Astrocyte (in vitro differentiated cells and primary cell): ENCODE measurements around the gene DUOX2. TPM values are rescaled to one million over a fixed set of nuclear protein-coding genes. Genes with fewer than 3 reads are reported as not detected.
A peak's percentile ranks its signal among the peaks of the same experiment; 100 is the strongest.

ENCODE experiments used
- DNase-seq: peaks from one replicate; pipeline ENCODE4 v3.0.0-alpha.2; 2010; ENCODE audit warnings: low read depth
- FAIRE-seq: peaks from 2 replicates; lab custom pipeline; 2011; peaks lifted over from hg19 to GRCh38; lab: Jason Lieb, UNC
- H2AFZ ChIP-seq: 2 replicates; pipeline ENCODE4 v1.6.0; 2012; ENCODE audit warnings: low read depth, low read length, inconsistent platforms
- H3K27ac ChIP-seq: 2 replicates; pipeline ENCODE4 v1.5.1; 2011; ENCODE audit warnings: low read depth, low read length, inconsistent platforms
- H3K27me3 ChIP-seq: 2 replicates; pipeline ENCODE4 v1.6.0; 2011; ENCODE audit warnings: low read length, inconsistent platforms; ENCODE audit not compliant: insufficient read depth
- H3K36me3 ChIP-seq: 2 replicates; pipeline ENCODE4 v1.5.1; 2011; ENCODE audit warnings: low read length, inconsistent platforms; ENCODE audit not compliant: insufficient read depth
- H3K4me1 ChIP-seq: 2 replicates; pipeline ENCODE4 v1.5.1; 2011; ENCODE audit warnings: low read length, inconsistent platforms; ENCODE audit not compliant: insufficient read depth
- H3K4me2 ChIP-seq: 2 replicates; pipeline ENCODE4 v1.6.0; 2012; ENCODE audit warnings: low read length, inconsistent platforms
- H3K4me3 ChIP-seq: 2 replicates; pipeline ENCODE4 v1.5.1; 2011; ENCODE audit warnings: low read depth, mild to moderate bottlenecking, low read length, inconsistent platforms; ENCODE audit not compliant: insufficient read depth
- H3K79me2 ChIP-seq: 2 replicates; pipeline ENCODE4 v1.6.0; 2012; ENCODE audit warnings: mild to moderate bottlenecking, low read length, inconsistent platforms; ENCODE audit not compliant: insufficient read depth
- H3K9ac ChIP-seq: 2 replicates; pipeline ENCODE4 v1.6.0; 2012; ENCODE audit warnings: mild to moderate bottlenecking, low read length, inconsistent platforms
- H3K9me3 ChIP-seq: 2 replicates; pipeline ENCODE4 v1.5.1; 2012; ENCODE audit warnings: low read depth, mild to moderate bottlenecking, low read length, inconsistent platforms; ENCODE audit not compliant: insufficient read depth
- H4K20me1 ChIP-seq: 2 replicates; pipeline ENCODE4 v1.6.0; 2012; ENCODE audit warnings: low read length, inconsistent platforms; ENCODE audit not compliant: insufficient read depth
- H3K27ac Mint-ChIP-seq: one replicate; pipeline ENCODE4 v1.8.0; 2021; ENCODE audit warnings: mild to moderate bottlenecking, mixed read lengths; ENCODE audit not compliant: unreplicated experiment
- H3K27me3 Mint-ChIP-seq: one replicate; pipeline ENCODE4 v1.8.0; 2021; ENCODE audit warnings: low read depth, mixed read lengths; ENCODE audit not compliant: unreplicated experiment
- H3K36me3 Mint-ChIP-seq: one replicate; pipeline ENCODE4 v1.8.0; 2021; ENCODE audit warnings: low read depth, mixed read lengths; ENCODE audit not compliant: unreplicated experiment
- H3K4me1 Mint-ChIP-seq: one replicate; pipeline ENCODE4 v1.8.0; 2021; ENCODE audit warnings: low read depth, mixed read lengths; ENCODE audit not compliant: unreplicated experiment
- H3K4me3 Mint-ChIP-seq: one replicate; pipeline ENCODE4 v1.8.0; 2021; ENCODE audit warnings: mild to moderate bottlenecking, moderate library complexity, mixed read lengths; ENCODE audit not compliant: unreplicated experiment
- H3K9me3 Mint-ChIP-seq: one replicate; pipeline ENCODE4 v1.8.0; 2021; ENCODE audit warnings: mild to moderate bottlenecking, mixed read lengths; ENCODE audit not compliant: unreplicated experiment
- EZH2 ChIP-seq: IDR thresholded peaks from 2 replicates; pipeline ENCODE4 v1.6.1; 2012; ENCODE audit warnings: mild to moderate bottlenecking, low read length, inconsistent platforms; ENCODE audit not compliant: insufficient read depth
- total RNA-seq: library from RNA; stranded (reverse); gene quantifications from 2 replicates; pipeline ENCODE4 v1.2.1, GENCODE V29; 2021
- TF ChIP-seq, protein P1 (sequence below): IDR thresholded peaks from 2 replicates; pipeline ENCODE4 v1.5.1; 2011; ENCODE audit warnings: low read depth, mild to moderate bottlenecking, inconsistent platforms, low read length, moderate library complexity; ENCODE audit not compliant: insufficient read depth

DUOX2 gene
- total RNA-seq, 1 donor from 2014 or later: 0.14 TPM

DNA sequence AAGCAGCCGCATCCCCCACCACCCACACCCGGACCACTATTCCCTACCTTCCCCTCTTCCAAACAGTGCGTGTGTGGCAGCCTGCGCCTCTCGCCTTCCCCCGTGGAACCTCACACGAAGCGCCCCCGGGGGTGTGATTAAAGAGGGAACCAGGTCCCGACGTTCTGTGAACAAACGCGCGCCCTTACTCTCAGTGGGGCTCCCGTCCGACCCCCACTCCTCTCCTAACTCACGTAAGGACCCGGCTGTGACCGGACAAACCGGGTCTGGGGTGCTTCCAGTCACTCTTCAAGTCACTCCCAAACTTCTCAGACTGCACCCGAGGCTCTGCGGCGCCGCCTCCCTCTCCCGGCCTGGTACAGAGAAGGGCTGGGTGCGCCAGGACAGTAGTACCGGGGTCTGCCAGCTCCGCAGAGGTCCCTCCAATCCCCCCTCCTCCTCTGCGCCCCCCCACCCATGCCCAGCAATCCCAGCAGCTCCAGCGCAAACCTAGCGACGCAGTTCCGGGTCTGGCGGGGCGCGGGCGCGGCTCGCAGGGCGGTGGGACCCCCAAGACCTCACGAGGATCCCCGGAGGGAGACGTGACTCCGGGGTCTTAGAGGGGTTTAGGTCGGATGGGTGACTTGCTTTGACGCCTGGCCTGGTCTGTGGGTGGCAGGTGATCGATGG, 15.1 kb upstream of the DUOX2 start:
- DNase-seq (no peak), FAIRE-seq (no peak)
- Mint-ChIP-seq H3K27ac (no peak overlapping the region), H3K9me3 (no peaks in the 10 kb centered on the region), H3K4me1 (no peaks in the 10 kb centered on the region), H3K27me3 (peaks cover 81% of the 10 kb centered on the region), H3K36me3 (no peaks in the 10 kb centered on the region), H3K4me3 (peak overlapping the region; percentile 27)
- Histone ChIP-seq H3K4me1 (no peaks in the 10 kb centered on the region), H3K36me3 (no peaks in the 10 kb centered on the region), H2AFZ (no peak overlapping the region), H4K20me1 (no peaks in the 10 kb centered on the region), H3K79me2 (no peaks in the 10 kb centered on the region), H3K4me3 (no peak overlapping the region), H3K9ac (no peak overlapping the region), H3K27ac (no peak overlapping the region), H3K4me2 (peak overlapping the region; percentile 53), H3K9me3 (no peaks in the 10 kb centered on the region), H3K27me3 (peaks cover 69% of the 10 kb centered on the region)
- TF ChIP-seq, protein P1, sequence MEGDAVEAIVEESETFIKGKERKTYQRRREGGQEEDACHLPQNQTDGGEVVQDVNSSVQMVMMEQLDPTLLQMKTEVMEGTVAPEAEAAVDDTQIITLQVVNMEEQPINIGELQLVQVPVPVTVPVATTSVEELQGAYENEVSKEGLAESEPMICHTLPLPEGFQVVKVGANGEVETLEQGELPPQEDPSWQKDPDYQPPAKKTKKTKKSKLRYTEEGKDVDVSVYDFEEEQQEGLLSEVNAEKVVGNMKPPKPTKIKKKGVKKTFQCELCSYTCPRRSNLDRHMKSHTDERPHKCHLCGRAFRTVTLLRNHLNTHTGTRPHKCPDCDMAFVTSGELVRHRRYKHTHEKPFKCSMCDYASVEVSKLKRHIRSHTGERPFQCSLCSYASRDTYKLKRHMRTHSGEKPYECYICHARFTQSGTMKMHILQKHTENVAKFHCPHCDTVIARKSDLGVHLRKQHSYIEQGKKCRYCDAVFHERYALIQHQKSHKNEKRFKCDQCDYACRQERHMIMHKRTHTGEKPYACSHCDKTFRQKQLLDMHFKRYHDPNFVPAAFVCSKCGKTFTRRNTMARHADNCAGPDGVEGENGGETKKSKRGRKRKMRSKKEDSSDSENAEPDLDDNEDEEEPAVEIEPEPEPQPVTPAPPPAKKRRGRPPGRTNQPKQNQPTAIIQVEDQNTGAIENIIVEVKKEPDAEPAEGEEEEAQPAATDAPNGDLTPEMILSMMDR: no peak
- peak; percentile 84 for TF ChIP-seq EZH2

DNA sequence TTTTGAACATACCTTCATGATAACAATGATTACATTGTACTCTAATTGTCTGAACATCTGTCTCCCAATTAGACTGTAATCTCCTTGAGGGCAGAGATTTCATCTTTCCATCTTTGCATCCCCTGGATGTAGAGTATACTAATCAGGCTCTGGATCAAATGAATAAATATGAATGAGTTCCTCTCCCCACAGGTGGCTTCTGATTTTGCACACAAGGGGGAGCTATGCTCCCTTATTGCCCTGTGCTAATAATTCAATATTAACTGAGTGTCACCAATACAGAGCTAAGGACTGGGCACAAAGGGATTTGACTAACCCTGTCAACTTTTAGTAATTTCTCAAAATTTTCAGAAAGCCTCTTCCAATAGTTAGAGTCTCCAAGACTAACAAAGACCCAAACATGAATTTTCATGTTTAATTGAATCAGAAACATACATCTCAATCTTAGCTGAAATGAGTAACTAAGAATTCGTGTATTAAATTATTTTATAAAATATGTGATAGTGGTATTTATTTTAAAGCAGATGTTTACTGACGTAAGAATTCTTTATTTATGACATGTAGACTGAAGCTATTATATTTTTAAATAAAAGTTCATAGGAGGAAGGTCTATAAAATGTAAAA, 12.7 kb upstream of the DUOX2 start:
- Histone ChIP-seq H4K20me1 (no peaks in the 10 kb centered on the region), H3K36me3 (no peaks in the 10 kb centered on the region), H3K4me1 (peaks cover 9% of the 10 kb centered on the region), H3K79me2 (no peaks in the 10 kb centered on the region), H3K9ac (no peak overlapping the region), H2AFZ (no peak overlapping the region), H3K9me3 (no peaks in the 10 kb centered on the region), H3K27me3 (peaks cover 53% of the 10 kb centered on the region), H3K27ac (no peak overlapping the region), H3K4me2 (no peak overlapping the region), H3K4me3 (no peak overlapping the region)
- no peak overlapping the region for H3K27ac Mint-ChIP-seq
- no peaks in the 10 kb centered on the region for H3K36me3 Mint-ChIP-seq
- FAIRE-seq: no peak
- H3K4me3 Mint-ChIP-seq: no peak overlapping the region
- H3K4me1 Mint-ChIP-seq: peaks cover 12% of the 10 kb centered on the region
- no peaks in the 10 kb centered on the region for H3K9me3 Mint-ChIP-seq
- TF ChIP-seq EZH2: no peak
- TF ChIP-seq, protein P1: peak; percentile 66
- DNase-seq: no peak
- H3K27me3 Mint-ChIP-seq: peaks cover 57% of the 10 kb centered on the region

DNA sequence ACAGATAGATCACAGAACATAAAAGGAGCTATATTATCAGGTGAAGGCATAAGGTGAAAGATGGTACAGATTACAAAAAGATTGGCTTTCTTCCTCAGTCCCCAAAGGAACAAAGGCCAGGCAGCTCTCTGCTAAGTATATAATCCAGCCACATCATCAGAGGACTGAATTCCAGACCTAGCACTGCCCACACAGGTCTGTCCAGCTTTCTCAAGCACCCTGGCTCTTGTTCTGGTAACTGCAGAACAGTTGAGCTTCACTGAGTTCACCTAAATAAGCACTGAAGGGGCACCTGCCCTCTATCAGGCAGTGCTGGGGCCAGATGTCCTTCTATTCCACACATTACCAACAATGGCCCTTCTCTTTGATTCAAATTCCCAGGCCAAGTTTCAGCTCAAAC, 9.4 kb upstream of the DUOX2 start:
- no peak overlapping the region for H2AFZ ChIP-seq
- no peak for FAIRE-seq
- no peaks in the 10 kb centered on the region for H3K9me3 ChIP-seq
- Mint-ChIP-seq H3K4me3 (no peak overlapping the region), H3K4me1 (peaks cover 16% of the 10 kb centered on the region), H3K27ac (peak overlapping the region; percentile 70), H3K27me3 (peaks cover 39% of the 10 kb centered on the region), H3K9me3 (no peaks in the 10 kb centered on the region), H3K36me3 (no peaks in the 10 kb centered on the region)
- no peaks in the 10 kb centered on the region for H3K79me2 ChIP-seq
- no peak overlapping the region for H3K4me3 ChIP-seq
- no peak overlapping the region for H3K9ac ChIP-seq
- peaks cover 27% of the 10 kb centered on the region for H3K27me3 ChIP-seq
- no peak overlapping the region for H3K27ac ChIP-seq
- DNase-seq: no peak
- no peaks in the 10 kb centered on the region for H3K36me3 ChIP-seq
- no peaks in the 10 kb centered on the region for H4K20me1 ChIP-seq
- H3K4me2 ChIP-seq: no peak overlapping the region
- TF ChIP-seq, protein P1: no peak
- no peak for TF ChIP-seq EZH2
- peaks cover 9% of the 10 kb centered on the region for H3K4me1 ChIP-seq
